Activated CD8-positive, alpha-beta memory T cell treated with anti-CD3 and anti-CD28 coated beads for 1 hour (primary cell): Measurements from ENCODE around the gene HOMER1.

Source experiments
- DNase-seq, 2 donors: peaks; one replicate each; pipeline ENCODE4 v3.0.0-alpha.2; 2020; ENCODE audit warnings: low read depth in 1 of 2; ENCODE audit errors: extremely low read depth in 1 of 2

Gene HOMER1

GRCh38 chr5:79329453-79329852 is 184.5 kb downstream of the HOMER1 start:
- no peak for DNase-seq
